Measurements from ENCODE around the gene GLOD4.
"Not testable (repeated sequence)": the region's sequence is repeated elsewhere in the genome, so short reads cannot be mapped to it uniquely, and the experiment has no call there.

GLOD4 gene

GRCh38 chr17:802481-802880, 20.4 kb upstream of the GLOD4 start:
- no peak for DNase-seq

GRCh38 chr17:801660-802059, 19.6 kb upstream of the GLOD4 start:
- no peak for DNase-seq

GRCh38 chr17:800446-801242, 18.6 kb upstream of the GLOD4 start:
- no peak for DNase-seq

- no peak for DNase-seq
These were observed 17.2 kb upstream of the GLOD4 start for GRCh38 chr17:799261-799660.

- no peak for DNase-seq
These were observed 16.2 kb upstream of the GLOD4 start for GRCh38 chr17:798246-798645.

- DNase-seq = no peak
These were observed 15.3 kb upstream of the GLOD4 start for GRCh38 chr17:797236-797840.

- no peak for DNase-seq
These were observed 14.5 kb upstream of the GLOD4 start for GRCh38 chr17:796609-797008.

- no peak for DNase-seq
These were observed 13.6 kb upstream of the GLOD4 start for GRCh38 chr17:795721-796120.

GRCh38 chr17:795276-795675, 13.2 kb upstream of the GLOD4 start:
- DNase-seq = no peak

GRCh38 chr17:794876-795275, 12.8 kb upstream of the GLOD4 start:
- no peak for DNase-seq

- no peak for DNase-seq
These were observed 10.2 kb upstream of the GLOD4 start for GRCh38 chr17:792277-792676.

- DNase-seq = no peak
These were observed 9.7 kb upstream of the GLOD4 start for GRCh38 chr17:791829-792228.

- not testable (repeated sequence) for DNase-seq
These were observed 8.8 kb upstream of the GLOD4 start for GRCh38 chr17:790874-791247.

- not testable (repeated sequence) for DNase-seq
These were observed 8.1 kb upstream of the GLOD4 start for GRCh38 chr17:789931-790873.

- no peak for DNase-seq
These were observed 7.2 kb upstream of the GLOD4 start for GRCh38 chr17:789160-789840.

- no peak for DNase-seq
These were observed 6.5 kb upstream of the GLOD4 start for GRCh38 chr17:788551-788950.

- DNase-seq = no peak
These were observed 5.7 kb upstream of the GLOD4 start for GRCh38 chr17:787641-788221.

GRCh38 chr17:785901-786300, 3.8 kb upstream of the GLOD4 start:
- not testable (repeated sequence) for DNase-seq

- no peak for DNase-seq
These were observed 2.1 kb upstream of the GLOD4 start for GRCh38 chr17:784143-784542.

- DNase-seq = no peak
These were observed 4.0 kb downstream of the GLOD4 start for GRCh38 chr17:778096-778495.

GRCh38 chr17:774313-774584, 7.8 kb downstream of the GLOD4 start:
- DNase-seq = no peak

GRCh38 chr17:773467-774312, 8.4 kb downstream of the GLOD4 start:
- no peak for DNase-seq

Data from activated gamma-delta T cell (primary cell).